HG02610 (cell line): Measurements from ENCODE around the gene TXNDC11.

ENCODE experiments used
- ATAC-seq: cut with Tn5 transposase; IDR thresholded peaks from one replicate; pipeline ENCODE4 v1.9.1; 2021; ENCODE audit warnings: mild to moderate bottlenecking, moderate library complexity; ENCODE audit not compliant: unreplicated experiment

The TXNDC11 gene

GRCh38 chr16:11755022-11755760 lies 12.5 kb upstream of the TXNDC11 start:
- ATAC-seq: no peak

GRCh38 chr16:11752856-11753255 lies 10.2 kb upstream of the TXNDC11 start:
- ATAC-seq: no peak

GRCh38 chr16:11750056-11750455 lies 7.4 kb upstream of the TXNDC11 start:
- no peak for ATAC-seq

GRCh38 chr16:11748404-11749254 lies 6.0 kb upstream of the TXNDC11 start:
- ATAC-seq: no peak

GRCh38 chr16:11747949-11748403 lies 5.3 kb upstream of the TXNDC11 start:
- ATAC-seq: no peak

GRCh38 chr16:11744075-11744470 lies 1.4 kb upstream of the TXNDC11 start:
- ATAC-seq: no peak

- no peak for ATAC-seq
Measured at GRCh38 chr16:11743308-11744074, 834 bp upstream of the TXNDC11 start.

GRCh38 chr16:11742093-11742535 lies 543 bp downstream of the TXNDC11 start:
- ATAC-seq: peak; percentile 19

GRCh38 chr16:11740567-11740966 lies 2.1 kb downstream of the TXNDC11 start:
- no peak for ATAC-seq

GRCh38 chr16:11738742-11739544 lies 3.7 kb downstream of the TXNDC11 start:
- ATAC-seq: no peak

- ATAC-seq: no peak
Measured at GRCh38 chr16:11737713-11738112, 4.9 kb downstream of the TXNDC11 start.

GRCh38 chr16:11736903-11737302 lies 5.8 kb downstream of the TXNDC11 start:
- ATAC-seq: no peak

- no peak for ATAC-seq
Measured at GRCh38 chr16:11735787-11736186, 6.9 kb downstream of the TXNDC11 start.

- ATAC-seq: no peak
Measured at GRCh38 chr16:11734653-11735043, 8.0 kb downstream of the TXNDC11 start.

- no peak for ATAC-seq
Measured at GRCh38 chr16:11734025-11734652, 8.5 kb downstream of the TXNDC11 start.

GRCh38 chr16:11731222-11731621 lies 11.4 kb downstream of the TXNDC11 start:
- no peak for ATAC-seq

- no peak for ATAC-seq
Measured at GRCh38 chr16:11729787-11730186, 12.9 kb downstream of the TXNDC11 start.

GRCh38 chr16:11727796-11728543 lies 14.7 kb downstream of the TXNDC11 start:
- ATAC-seq: no peak

- no peak for ATAC-seq
Measured at GRCh38 chr16:11726008-11726407, 16.6 kb downstream of the TXNDC11 start.
